ENCODE measurements around the gene SYT7. TPM values are rescaled to one million over a fixed set of nuclear protein-coding genes. Genes with fewer than 3 reads are reported as not detected.

SYT7 gene
- total and polyA plus RNA-seq, 12 donors = 11.5 to 26.1 (median 18.7) TPM

- no peak for ATAC-seq
- H3K4me3 ChIP-seq = no peak overlapping the region
- intact Hi-C loops (cut with DNase I) = no loop called here
Measured at GRCh38 chr11:61496602-61497400, 84.1 kb downstream of the SYT7 start.

DNA sequence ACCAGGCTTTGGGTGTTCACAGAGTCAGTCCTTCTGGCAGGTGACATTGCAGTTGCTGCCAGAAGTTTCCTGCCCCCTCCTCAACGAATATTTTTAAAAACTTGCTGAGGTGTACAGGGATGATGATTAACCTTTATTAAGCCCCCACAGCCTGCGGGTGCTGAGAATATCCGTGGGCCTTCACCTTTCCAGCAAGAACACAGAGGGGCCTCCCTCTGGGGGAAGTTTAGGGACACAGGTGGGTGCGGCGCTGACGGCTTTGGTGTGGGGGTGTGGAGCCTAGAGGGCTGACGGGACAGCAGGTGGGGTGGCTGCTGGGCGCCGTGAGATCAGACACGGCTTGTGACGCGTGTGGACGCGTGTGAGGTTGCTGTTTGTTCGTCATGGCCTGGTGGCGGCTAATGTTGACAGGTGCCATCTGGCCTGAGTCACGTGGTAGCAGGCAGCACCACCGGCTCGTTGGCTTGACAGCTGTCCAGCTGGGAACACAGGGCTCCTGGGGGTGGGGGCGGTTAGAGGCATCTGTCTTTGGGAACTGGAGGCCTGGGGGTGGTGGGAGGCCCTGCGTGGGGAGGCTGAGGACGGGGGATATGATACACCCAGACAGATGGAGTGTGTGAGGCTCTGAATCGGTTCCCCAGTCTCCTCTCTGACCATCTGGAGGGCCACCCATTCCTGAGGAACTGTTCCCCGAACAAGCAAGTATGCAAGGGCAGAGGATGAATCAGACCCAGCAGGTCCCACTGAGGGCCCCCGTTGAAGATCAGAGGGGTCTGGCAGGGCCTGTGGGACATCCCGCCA lies 84.9 kb downstream of the SYT7 start:
- peak overlapping the region in 4 of 10 donors; percentile 26 to 75 (median 67) for H3K27ac ChIP-seq
- no peaks in the 10 kb centered on the region for H3K27me3 ChIP-seq
- H3K36me3 ChIP-seq = no peaks in the 10 kb centered on the region
- H3K9me3 ChIP-seq = no peaks in the 10 kb centered on the region
- ATAC-seq (peak in 4 of 8 donors; percentile 17 to 57 (median 32)), DNase-seq (no peak)
- WGBS, 2 donors = 57 to 66% methylated on average over 26 of the region's 26 CpGs
- H3K4me1 ChIP-seq = peaks cover 0 to 27% (median 13%) of the 10 kb centered on the region in 9 donors
- TF ChIP-seq CTCF (IDR thresholded peaks at IDR 0.05) = no peak
- intact Hi-C loops (cut with DNase I) = no loop called here
- H3K4me3 ChIP-seq = no peak overlapping the region

More at GRCh38 chr11:61496602-61497400, 84.1 kb downstream of the SYT7 start:
- Histone ChIP-seq H3K27me3 (no peaks in the 10 kb centered on the region), H3K27ac (no peak overlapping the region), H3K4me1 (peaks cover 0 to 26% (median 11%) of the 10 kb centered on the region in 9 donors), H3K9me3 (no peaks in the 10 kb centered on the region), H3K36me3 (no peaks in the 10 kb centered on the region)
- 92 to 95% methylated on average over 15 of the region's 15 CpGs for WGBS, 2 donors
- no peak for DNase-seq
- TF ChIP-seq CTCF (IDR thresholded peaks at IDR 0.05) = no peak

- DNase-seq = peak in 1 of 2 donors; percentile 69
Measured at GRCh38 chr11:61494381-61494961, 86.4 kb downstream of the SYT7 start.

More at GRCh38 chr11:61494381-61494961, 86.4 kb downstream of the SYT7 start:
- Histone ChIP-seq H3K4me1 (peaks cover 11 to 42% (median 25%) of the 10 kb centered on the region in 9 donors), H3K4me3 (no peak overlapping the region), H3K27me3 (no peaks in the 10 kb centered on the region), H3K36me3 (no peaks in the 10 kb centered on the region), H3K27ac (peak overlapping the region in 8 of 10 donors; percentile 34 to 75 (median 65)), H3K9me3 (no peaks in the 10 kb centered on the region)
- ATAC-seq = peak; percentile 48 to 75 (median 58)
- intact Hi-C loops (cut with DNase I) = no loop called here
- no peak for TF ChIP-seq CTCF (IDR thresholded peaks at IDR 0.05)
- WGBS, 2 donors = 36 to 40% methylated on average over 9 of the region's 9 CpGs
